OCI-LY3 (cell line): ENCODE measurements around the gene SENP6.

Source experiments
- H2AFZ ChIP-seq: fragments of 200-600, 300-600 bp; shearing (Covaris generic); 2 replicates; pipeline ENCODE4 v1.6.0; 2014; ENCODE audit warnings: antibody characterized with exemption, low read depth, low read length
- H3K27ac ChIP-seq: fragments of 200-600, 300-600 bp; sonication (generic); 2 replicates; pipeline ENCODE4 v1.5.1; 2014; ENCODE audit warnings: mild to moderate bottlenecking, low read length, moderate library complexity, mixed read lengths
- H3K27me3 ChIP-seq: fragments of 200-600, 300-600 bp; sonication (generic); 2 replicates; pipeline ENCODE4 v1.6.1; 2014; ENCODE audit warnings: low read depth, low read length, mixed read lengths
- H3K36me3 ChIP-seq: fragments of 200-600, 300-600 bp; sonication (generic); replicated peaks from 2 replicates; pipeline ENCODE3; 2014; ENCODE audit warnings: low read depth, low read length, mixed read lengths
- H3K4me1 ChIP-seq: fragments of 300-600, 200-600 bp; sonication (generic); 2 replicates; pipeline ENCODE4 v1.6.1; 2014; ENCODE audit warnings: low read length, mixed read lengths
- H3K4me2 ChIP-seq: fragments of 200-600, 300-600 bp; sonication (generic); 2 replicates; pipeline ENCODE4 v1.6.1; 2014; ENCODE audit warnings: low read length, mixed read lengths
- H3K4me3 ChIP-seq: fragments of 300-600, 200-600 bp; sonication (generic); 2 replicates; pipeline ENCODE4 v1.5.1; 2014; ENCODE audit warnings: antibody characterized with exemption, mild to moderate bottlenecking, low read length, moderate library complexity
- H3K79me2 ChIP-seq: fragments of 300-600, 200-600 bp; shearing (Covaris generic); 2 replicates; pipeline ENCODE4 v1.6.1; 2014; ENCODE audit warnings: mild to moderate bottlenecking, low read length, mixed read lengths
- H3K9ac ChIP-seq: fragments of 300-600, 200-600 bp; shearing (Covaris generic); 2 replicates; pipeline ENCODE4 v1.6.0; 2014; ENCODE audit warnings: mild to moderate bottlenecking, low read length, moderate library complexity
- H3K9me3 ChIP-seq: fragments of 200-600, 300-600 bp; shearing (Covaris generic); 2 replicates; pipeline ENCODE4 v1.6.1; 2014; ENCODE audit warnings: low read length, mixed read lengths; ENCODE audit not compliant: insufficient read depth
- H4K20me1 ChIP-seq: fragments of 200-600, 300-600 bp; sonication (generic); 2 replicates; pipeline ENCODE4 v1.6.1; 2016; ENCODE audit warnings: low read length, mixed read lengths; ENCODE audit not compliant: insufficient read depth
- EZH2phosphoT487 ChIP-seq: fragments of 200-600 bp; shearing (Covaris generic); IDR thresholded peaks from 2 replicates; pipeline ENCODE4 v1.6.1; 2018; ENCODE audit warnings: antibody characterized with exemption, mixed run types, low read depth
- TF ChIP-seq, protein P1 (sequence below): fragments of 200-600, 300-600 bp; sonication (generic); IDR thresholded peaks from 2 replicates; pipeline ENCODE4 v1.5.1; 2014; ENCODE audit warnings: antibody characterized with exemption, low read length, low read depth

Gene SENP6

DNA sequence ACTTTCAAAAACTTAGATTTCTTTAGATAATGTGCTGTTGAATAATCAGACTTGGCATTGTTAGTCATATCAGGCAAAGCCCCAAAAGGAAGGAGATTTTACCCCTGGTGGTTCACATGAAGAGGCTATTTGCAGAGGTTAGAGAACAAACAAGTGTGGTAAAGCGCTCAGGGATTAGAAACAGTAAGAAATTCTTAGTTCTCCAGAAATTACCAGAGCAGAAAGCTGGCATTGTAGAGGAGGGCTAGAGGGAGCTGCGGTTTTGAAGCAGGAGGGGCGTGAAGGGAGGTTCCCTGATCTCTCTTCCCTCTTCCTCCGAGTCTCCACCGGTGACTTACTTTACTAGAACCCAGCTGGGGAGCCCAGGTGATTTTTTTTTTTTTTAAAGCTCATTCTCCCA lies 157.5 kb downstream of the SENP6 start:
- Histone ChIP-seq H3K4me1 (peaks cover 8% of the 10 kb centered on the region), H3K27ac (no peak overlapping the region), H3K36me3 (no peaks in the 10 kb centered on the region), H3K4me2 (peak overlapping the region; percentile 15; the same call in 1 of the 2 replicates), H3K27me3 (no peaks in the 10 kb centered on the region), H3K79me2 (no peaks in the 10 kb centered on the region), H2AFZ (no peak overlapping the region), H3K9me3 (no peaks in the 10 kb centered on the region), H4K20me1 (no peaks in the 10 kb centered on the region), H3K4me3 (no peak overlapping the region), H3K9ac (no peak overlapping the region)
- no peak for TF ChIP-seq EZH2phosphoT487
- TF ChIP-seq, protein P1, sequence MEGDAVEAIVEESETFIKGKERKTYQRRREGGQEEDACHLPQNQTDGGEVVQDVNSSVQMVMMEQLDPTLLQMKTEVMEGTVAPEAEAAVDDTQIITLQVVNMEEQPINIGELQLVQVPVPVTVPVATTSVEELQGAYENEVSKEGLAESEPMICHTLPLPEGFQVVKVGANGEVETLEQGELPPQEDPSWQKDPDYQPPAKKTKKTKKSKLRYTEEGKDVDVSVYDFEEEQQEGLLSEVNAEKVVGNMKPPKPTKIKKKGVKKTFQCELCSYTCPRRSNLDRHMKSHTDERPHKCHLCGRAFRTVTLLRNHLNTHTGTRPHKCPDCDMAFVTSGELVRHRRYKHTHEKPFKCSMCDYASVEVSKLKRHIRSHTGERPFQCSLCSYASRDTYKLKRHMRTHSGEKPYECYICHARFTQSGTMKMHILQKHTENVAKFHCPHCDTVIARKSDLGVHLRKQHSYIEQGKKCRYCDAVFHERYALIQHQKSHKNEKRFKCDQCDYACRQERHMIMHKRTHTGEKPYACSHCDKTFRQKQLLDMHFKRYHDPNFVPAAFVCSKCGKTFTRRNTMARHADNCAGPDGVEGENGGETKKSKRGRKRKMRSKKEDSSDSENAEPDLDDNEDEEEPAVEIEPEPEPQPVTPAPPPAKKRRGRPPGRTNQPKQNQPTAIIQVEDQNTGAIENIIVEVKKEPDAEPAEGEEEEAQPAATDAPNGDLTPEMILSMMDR: no peak

DNA sequence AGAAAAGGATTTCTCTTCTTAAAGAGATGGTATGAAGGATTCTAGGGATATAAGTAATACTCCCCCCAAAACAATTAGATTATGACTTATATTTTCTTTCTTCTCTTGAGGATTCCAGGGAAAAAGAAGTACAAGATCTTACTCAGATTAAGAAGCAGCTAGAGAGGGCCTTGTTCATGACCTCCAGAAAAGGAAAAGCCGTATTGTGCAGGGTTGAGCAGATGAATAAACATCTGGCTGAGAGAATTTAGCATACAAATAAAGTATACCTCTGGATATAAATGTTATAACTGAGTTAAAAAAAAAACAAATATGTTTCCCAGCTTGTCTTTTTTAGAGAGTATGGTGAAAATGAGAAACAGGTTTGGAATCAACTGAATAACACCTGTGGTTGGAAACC lies 158.6 kb downstream of the SENP6 start:
- Histone ChIP-seq H3K79me2 (no peaks in the 10 kb centered on the region), H3K27ac (no peak overlapping the region), H3K27me3 (no peaks in the 10 kb centered on the region), H3K4me2 (no peak overlapping the region), H3K9ac (no peak overlapping the region), H4K20me1 (no peaks in the 10 kb centered on the region), H2AFZ (no peak overlapping the region), H3K9me3 (no peaks in the 10 kb centered on the region), H3K36me3 (no peaks in the 10 kb centered on the region), H3K4me1 (peaks cover 8% of the 10 kb centered on the region), H3K4me3 (no peak overlapping the region)
- TF ChIP-seq EZH2phosphoT487: no peak
- TF ChIP-seq, protein P1: no peak

DNA sequence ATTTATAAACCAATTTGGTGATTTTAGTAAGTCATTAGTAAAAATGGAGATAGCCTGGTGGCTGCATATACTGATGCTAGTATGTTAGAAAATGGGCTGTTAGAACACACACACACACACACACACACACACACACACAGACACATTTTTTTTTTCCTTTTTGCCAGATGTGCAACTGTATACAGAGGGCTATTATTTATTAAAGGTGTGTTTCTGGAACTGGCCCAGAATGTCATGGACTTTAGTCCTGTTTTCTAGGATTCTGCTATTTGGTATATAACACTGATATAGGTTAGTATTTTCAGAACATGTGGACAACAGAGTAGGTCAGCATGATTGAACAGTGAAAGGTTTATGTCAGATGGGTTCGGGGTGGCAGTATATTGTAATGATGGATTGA lies 159.8 kb downstream of the SENP6 start:
- TF ChIP-seq EZH2phosphoT487: no peak
- TF ChIP-seq, protein P1: no peak
- Histone ChIP-seq H3K9ac (no peak overlapping the region), H3K4me3 (no peak overlapping the region), H3K27me3 (no peaks in the 10 kb centered on the region), H2AFZ (no peak overlapping the region), H3K79me2 (no peaks in the 10 kb centered on the region), H3K4me2 (no peak overlapping the region), H3K36me3 (no peaks in the 10 kb centered on the region), H4K20me1 (no peaks in the 10 kb centered on the region), H3K4me1 (peaks cover 8% of the 10 kb centered on the region), H3K27ac (no peak overlapping the region), H3K9me3 (no peaks in the 10 kb centered on the region)

DNA sequence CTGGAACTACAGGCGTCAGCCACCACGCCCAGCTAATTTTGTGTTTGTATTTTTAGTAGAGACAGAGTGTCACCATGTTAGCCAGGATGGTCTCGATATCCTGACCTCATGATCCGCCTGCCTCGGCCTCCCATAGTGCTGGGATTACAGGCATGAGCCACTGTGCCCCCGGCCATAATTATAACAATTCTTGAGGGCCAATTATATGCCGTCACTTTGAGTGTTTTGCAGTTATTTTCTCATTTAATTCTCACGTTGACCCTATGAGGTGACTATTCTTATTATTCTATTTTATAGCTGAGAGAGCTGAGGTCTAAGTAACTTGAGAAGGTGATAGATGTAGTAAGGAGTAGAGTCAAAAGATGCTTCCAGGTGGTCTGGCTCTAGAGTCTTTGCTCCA lies 160.4 kb downstream of the SENP6 start:
- Histone ChIP-seq H3K79me2 (no peaks in the 10 kb centered on the region), H4K20me1 (no peaks in the 10 kb centered on the region), H3K4me3 (no peak overlapping the region), H3K9me3 (no peaks in the 10 kb centered on the region), H3K36me3 (no peaks in the 10 kb centered on the region), H3K4me2 (no peak overlapping the region), H3K27ac (no peak overlapping the region), H2AFZ (no peak overlapping the region), H3K4me1 (peaks cover 8% of the 10 kb centered on the region), H3K27me3 (no peaks in the 10 kb centered on the region), H3K9ac (no peak overlapping the region)
- TF ChIP-seq, protein P1: no peak
- no peak for TF ChIP-seq EZH2phosphoT487
